HepG2 (cell line): ENCODE measurements around the gene DMXL1. TPM values are rescaled to one million over a fixed set of nuclear protein-coding genes. Genes with fewer than 3 reads are reported as not detected.

ENCODE experiments used
- HOXD1 ChIP-seq: sonication (generic); formaldehyde crosslinking; IDR thresholded peaks from 2 replicates; pipeline ENCODE4 v1.5.0; 2020; ENCODE audit warnings: missing genetic modification reagents
- ISX ChIP-seq: sonication (generic); formaldehyde crosslinking; conservative IDR thresholded peaks from 2 replicates; pipeline ENCODE4 v1.5.0; 2020; ENCODE audit warnings: missing genetic modification reagents
- MAZ ChIP-seq, 2 experiments: sonication (generic) in 1 of 2; formaldehyde crosslinking in 1 of 2; IDR thresholded peaks; 2 replicates each; pipeline versions ENCODE4 v1.5.0 to v1.6.1; 2012 to 2020; ENCODE audit warnings: low read depth in 2 of 2, mild to moderate bottlenecking in 2 of 2, borderline replicate concordance in 1 of 2, improper control_type of control experiment in 1 of 2, low read length in 1 of 2, missing genetic modification reagents in 1 of 2, moderate library complexity in 1 of 2
- MYC ChIP-seq: sonication (generic); formaldehyde crosslinking; IDR thresholded peaks from 2 replicates; pipeline ENCODE4 v1.9.0; 2021; ENCODE audit warnings: missing genetic modification reagents, borderline replicate concordance
- PBX2 ChIP-seq: IDR thresholded peaks from 2 replicates; pipeline ENCODE4 v1.6.1; 2016; ENCODE audit warnings: control low read depth
- REPIN1 ChIP-seq: sonication (generic); formaldehyde crosslinking; IDR thresholded peaks from 2 replicates; pipeline ENCODE4 v1.8.0; 2022; ENCODE audit warnings: missing genetic modification reagents, low read depth, mild to moderate bottlenecking, borderline replicate concordance
- SP140L ChIP-seq: sonication (generic); formaldehyde crosslinking; IDR thresholded peaks from 2 replicates; pipeline ENCODE4 v1.4.0; 2020; ENCODE audit warnings: missing genetic modification reagents, borderline replicate concordance
- TAF1 ChIP-seq: sonication (generic); formaldehyde crosslinking; IDR thresholded peaks from 2 replicates; pipeline ENCODE4 v1.4.0; 2020; ENCODE audit warnings: missing genetic modification reagents
- ZBTB25 ChIP-seq: IDR thresholded peaks from 2 replicates; pipeline ENCODE4 v1.6.1; 2018; ENCODE audit warnings: missing genetic modification reagents
- ZBTB3 ChIP-seq: sonication (generic); formaldehyde crosslinking; IDR thresholded peaks from 2 replicates; pipeline ENCODE4 v1.4.0; 2020; ENCODE audit warnings: low read depth, mild to moderate bottlenecking, moderate library complexity, missing genetic modification reagents, borderline replicate concordance
- ZBTB7A ChIP-seq: sonication (generic); formaldehyde crosslinking; IDR thresholded peaks from 2 replicates; pipeline ENCODE4 v1.8.0; 2022; ENCODE audit warnings: mild to moderate bottlenecking, missing genetic modification reagents
- ZNF17 ChIP-seq: sonication (generic); formaldehyde crosslinking; IDR thresholded peaks from 2 replicates; pipeline ENCODE4 v1.5.0; 2020; ENCODE audit warnings: mild to moderate bottlenecking, missing genetic modification reagents
- ZNF207 ChIP-seq: fragments of 450-650 bp; IDR thresholded peaks from 2 replicates; pipeline ENCODE4 v1.6.1; 2016; ENCODE audit warnings: antibody characterized with exemption, borderline replicate concordance
- ZNF431 ChIP-seq: sonication (generic); formaldehyde crosslinking; IDR thresholded peaks from 2 replicates; pipeline ENCODE4 v1.9.0; 2022; ENCODE audit warnings: missing genetic modification reagents, low read depth, mild to moderate bottlenecking, borderline replicate concordance
- ZNF790 ChIP-seq: sonication (generic); formaldehyde crosslinking; IDR thresholded peaks from 2 replicates; pipeline ENCODE4 v1.8.0; 2022; ENCODE audit warnings: missing genetic modification reagents, mild to moderate bottlenecking, borderline replicate concordance
- polyA plus RNA-seq, 8 experiments: library from polyadenylated mRNA; depleted of rRNA in 3 of 8; stranded (reverse) in 7 of 8; unstranded in 1 of 8; fragments of >200 nt; fragmentation: Illumina TruSeq in 4 of 8; extraction: Trizol in 4 of 8; gene quantifications; 2 replicates each; pipeline versions ENCODE4 v1.2.1 to v1.2.3, GENCODE V29; 2011 to 2016; ENCODE audit warnings: low read depth in 4 of 8, missing spikeins in 1 of 8, mixed read lengths in 1 of 8; ENCODE audit not compliant: insufficient read depth in 1 of 8
- total RNA-seq, 5 experiments: library from RNA; depleted of rRNA; stranded (reverse); fragments of >200 nt; fragmentation: Illumina TruSeq; extraction: Trizol; gene quantifications; 2 replicates each; pipeline ENCODE4 v1.2.3, GENCODE V29; 2016; ENCODE audit warnings: low read depth in 1 of 5
- TF ChIP-seq, protein P1 (sequence below): IDR thresholded peaks from 2 replicates; pipeline ENCODE4 v1.6.1; 2016; ENCODE audit warnings: low read depth
- TF ChIP-seq, protein P2 (sequence below): sonication (generic); formaldehyde crosslinking; IDR thresholded peaks from 2 replicates; pipeline ENCODE4 v1.4.0; 2020; ENCODE audit warnings: mild to moderate bottlenecking, missing genetic modification reagents
- TF ChIP-seq, protein P3 (sequence below): sonication (generic); formaldehyde crosslinking; IDR thresholded peaks from 2 replicates; pipeline ENCODE4 v1.4.0; 2020; ENCODE audit warnings: missing genetic modification reagents

DMXL1 gene
- total and polyA plus RNA-seq, 2 of the 13 experiments (the other 11 are each of a cell fraction or from before 2014, with no cell fraction given), result 6.9 to 18.6 TPM

- no peak for TF ChIP-seq SP140L (CRISPR knock-in tag)
- TF ChIP-seq REPIN1 (CRISPR knock-in tag), result peak; percentile 45; the same call in 1 of the 2 replicates
- 0 out of 2 replicates have a peak, but pooled peaks have one; percentile 49 for TF ChIP-seq HOXD1
- TF ChIP-seq, protein P1, sequence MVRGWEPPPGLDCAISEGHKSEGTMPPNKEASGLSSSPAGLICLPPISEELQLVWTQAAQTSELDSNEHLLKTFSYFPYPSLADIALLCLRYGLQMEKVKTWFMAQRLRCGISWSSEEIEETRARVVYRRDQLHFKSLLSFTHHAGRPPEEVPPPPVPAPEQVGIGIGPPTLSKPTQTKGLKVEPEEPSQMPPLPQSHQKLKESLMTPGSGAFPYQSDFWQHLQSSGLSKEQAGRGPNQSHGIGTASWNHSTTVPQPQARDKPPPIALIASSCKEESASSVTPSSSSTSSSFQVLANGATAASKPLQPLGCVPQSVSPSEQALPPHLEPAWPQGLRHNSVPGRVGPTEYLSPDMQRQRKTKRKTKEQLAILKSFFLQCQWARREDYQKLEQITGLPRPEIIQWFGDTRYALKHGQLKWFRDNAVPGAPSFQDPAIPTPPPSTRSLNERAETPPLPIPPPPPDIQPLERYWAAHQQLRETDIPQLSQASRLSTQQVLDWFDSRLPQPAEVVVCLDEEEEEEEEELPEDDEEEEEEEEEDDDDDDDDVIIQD (CRISPR knock-in tag), result no peak; the same call in 1 of the 2 replicates
- peak; percentile 77; the same call in 1 of the 2 replicates for TF ChIP-seq ZBTB3 (CRISPR knock-in tag)
- no peak for TF ChIP-seq ZBTB7A (CRISPR knock-in tag)
- TF ChIP-seq, protein P2, sequence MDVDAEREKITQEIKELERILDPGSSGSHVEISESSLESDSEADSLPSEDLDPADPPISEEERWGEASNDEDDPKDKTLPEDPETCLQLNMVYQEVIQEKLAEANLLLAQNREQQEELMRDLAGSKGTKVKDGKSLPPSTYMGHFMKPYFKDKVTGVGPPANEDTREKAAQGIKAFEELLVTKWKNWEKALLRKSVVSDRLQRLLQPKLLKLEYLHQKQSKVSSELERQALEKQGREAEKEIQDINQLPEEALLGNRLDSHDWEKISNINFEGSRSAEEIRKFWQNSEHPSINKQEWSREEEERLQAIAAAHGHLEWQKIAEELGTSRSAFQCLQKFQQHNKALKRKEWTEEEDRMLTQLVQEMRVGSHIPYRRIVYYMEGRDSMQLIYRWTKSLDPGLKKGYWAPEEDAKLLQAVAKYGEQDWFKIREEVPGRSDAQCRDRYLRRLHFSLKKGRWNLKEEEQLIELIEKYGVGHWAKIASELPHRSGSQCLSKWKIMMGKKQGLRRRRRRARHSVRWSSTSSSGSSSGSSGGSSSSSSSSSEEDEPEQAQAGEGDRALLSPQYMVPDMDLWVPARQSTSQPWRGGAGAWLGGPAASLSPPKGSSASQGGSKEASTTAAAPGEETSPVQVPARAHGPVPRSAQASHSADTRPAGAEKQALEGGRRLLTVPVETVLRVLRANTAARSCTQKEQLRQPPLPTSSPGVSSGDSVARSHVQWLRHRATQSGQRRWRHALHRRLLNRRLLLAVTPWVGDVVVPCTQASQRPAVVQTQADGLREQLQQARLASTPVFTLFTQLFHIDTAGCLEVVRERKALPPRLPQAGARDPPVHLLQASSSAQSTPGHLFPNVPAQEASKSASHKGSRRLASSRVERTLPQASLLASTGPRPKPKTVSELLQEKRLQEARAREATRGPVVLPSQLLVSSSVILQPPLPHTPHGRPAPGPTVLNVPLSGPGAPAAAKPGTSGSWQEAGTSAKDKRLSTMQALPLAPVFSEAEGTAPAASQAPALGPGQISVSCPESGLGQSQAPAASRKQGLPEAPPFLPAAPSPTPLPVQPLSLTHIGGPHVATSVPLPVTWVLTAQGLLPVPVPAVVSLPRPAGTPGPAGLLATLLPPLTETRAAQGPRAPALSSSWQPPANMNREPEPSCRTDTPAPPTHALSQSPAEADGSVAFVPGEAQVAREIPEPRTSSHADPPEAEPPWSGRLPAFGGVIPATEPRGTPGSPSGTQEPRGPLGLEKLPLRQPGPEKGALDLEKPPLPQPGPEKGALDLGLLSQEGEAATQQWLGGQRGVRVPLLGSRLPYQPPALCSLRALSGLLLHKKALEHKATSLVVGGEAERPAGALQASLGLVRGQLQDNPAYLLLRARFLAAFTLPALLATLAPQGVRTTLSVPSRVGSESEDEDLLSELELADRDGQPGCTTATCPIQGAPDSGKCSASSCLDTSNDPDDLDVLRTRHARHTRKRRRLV (CRISPR knock-in tag), result no peak
- TF ChIP-seq TAF1 (CRISPR knock-in tag), result peak; percentile 80
- TF ChIP-seq ZBTB25 (CRISPR knock-in tag), result peak; percentile 51; the same call in 1 of the 2 replicates
- 0 out of 2 replicates have a peak, but pooled peaks have one; percentile 56 for TF ChIP-seq ZNF790
- no peak for TF ChIP-seq ZNF431
- TF ChIP-seq PBX2 (CRISPR knock-in tag), result peak; percentile 16; the same call in 1 of the 2 replicates
- TF ChIP-seq ZNF207, result no peak
- peak; percentile 55 for TF ChIP-seq MYC (CRISPR knock-in tag)
- no peak for TF ChIP-seq ISX (CRISPR knock-in tag)
- TF ChIP-seq, protein P3, sequence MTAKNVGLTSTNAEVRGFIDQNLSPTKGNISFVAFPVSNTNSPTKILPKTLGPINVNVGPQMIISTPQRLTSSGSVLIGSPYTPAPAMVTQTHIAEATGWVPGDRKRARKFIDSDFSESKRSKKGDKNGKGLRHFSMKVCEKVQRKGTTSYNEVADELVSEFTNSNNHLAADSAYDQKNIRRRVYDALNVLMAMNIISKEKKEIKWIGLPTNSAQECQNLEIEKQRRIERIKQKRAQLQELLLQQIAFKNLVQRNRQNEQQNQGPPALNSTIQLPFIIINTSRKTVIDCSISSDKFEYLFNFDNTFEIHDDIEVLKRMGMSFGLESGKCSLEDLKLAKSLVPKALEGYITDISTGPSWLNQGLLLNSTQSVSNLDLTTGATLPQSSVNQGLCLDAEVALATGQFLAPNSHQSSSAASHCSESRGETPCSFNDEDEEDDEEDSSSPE (CRISPR knock-in tag), result peak; percentile 76
- peak; percentile 20; the same call in 1 of the 2 replicates for TF ChIP-seq MAZ (IDR thresholded peaks at IDR 0.05; ENCODE audit: borderline replicate concordance, low read depth, low read length)
- TF ChIP-seq MAZ (CRISPR knock-in tag; IDR thresholded peaks at IDR 0.05; ENCODE audit: low read depth), result peak; percentile 47; the same call in 1 of the 2 replicates
- TF ChIP-seq ZNF17, result no peak
Measured at GRCh38 chr5:119070828-119071560, at the start of gene DMXL1 (continued).
